PFSK-1 (cell line): ENCODE results near the gene SEZ6L.

ENCODE experiments used
- FOXP2 ChIP-seq: optimal IDR thresholded peaks from 2 replicates; pipeline ENCODE3; 2011; ENCODE audit warnings: borderline replicate concordance, control low read depth, inconsistent platforms; ENCODE audit not compliant: insufficient read depth; ENCODE audit errors: extremely low read length, extremely low read depth
- POLR2AphosphoS5 ChIP-seq: IDR thresholded peaks from 2 replicates; pipeline ENCODE4 v1.6.1; 2012; ENCODE audit warnings: low read depth, mild to moderate bottlenecking, control low read depth, low read length, moderate library complexity
- SIN3A ChIP-seq: IDR thresholded peaks from 2 replicates; pipeline ENCODE4 v1.6.1; 2012; ENCODE audit warnings: mild to moderate bottlenecking, low read length, moderate library complexity, borderline replicate concordance; ENCODE audit not compliant: insufficient read depth
- TAF1 ChIP-seq: IDR thresholded peaks from 2 replicates; pipeline ENCODE4 v1.6.1; 2012; ENCODE audit warnings: low read length, control low read depth, borderline replicate concordance; ENCODE audit not compliant: insufficient read depth
- TF ChIP-seq, protein P1 (sequence below), 2 experiments: IDR thresholded peaks; 2 replicates each; pipeline versions ENCODE4 v1.6.1 to v1.8.0; 2011 to 2012; ENCODE audit warnings: low read depth in 2 of 2, low read length in 2 of 2, control low read depth in 1 of 2, inconsistent platforms in 1 of 2, mild to moderate bottlenecking in 1 of 2, moderate library complexity in 1 of 2; ENCODE audit not compliant: insufficient read depth in 1 of 2

SEZ6L gene

DNA sequence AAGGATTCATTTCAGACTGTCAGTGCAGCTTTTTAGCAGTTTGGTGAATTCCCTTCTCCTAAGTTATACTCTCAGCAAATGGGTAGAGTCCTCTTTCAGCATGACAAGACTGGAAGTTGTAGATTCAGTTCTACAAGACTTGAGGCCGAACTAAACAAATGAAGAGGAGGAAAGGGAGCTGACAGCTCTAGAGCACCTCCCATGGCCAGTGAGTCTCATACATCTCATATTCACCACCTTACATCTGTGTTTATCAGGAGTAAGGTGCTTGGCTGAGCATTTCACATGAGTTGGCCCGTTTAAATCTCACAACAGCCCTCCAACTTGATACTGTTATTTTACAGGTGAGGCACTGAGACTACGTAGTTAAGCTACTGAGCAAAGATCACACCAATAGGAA, 30.4 kb downstream of the SEZ6L start:
- TF ChIP-seq TAF1 (no peak), SIN3A (no peak), POLR2AphosphoS5 (no peak), FOXP2 (no peak)
- TF ChIP-seq, protein P1, sequence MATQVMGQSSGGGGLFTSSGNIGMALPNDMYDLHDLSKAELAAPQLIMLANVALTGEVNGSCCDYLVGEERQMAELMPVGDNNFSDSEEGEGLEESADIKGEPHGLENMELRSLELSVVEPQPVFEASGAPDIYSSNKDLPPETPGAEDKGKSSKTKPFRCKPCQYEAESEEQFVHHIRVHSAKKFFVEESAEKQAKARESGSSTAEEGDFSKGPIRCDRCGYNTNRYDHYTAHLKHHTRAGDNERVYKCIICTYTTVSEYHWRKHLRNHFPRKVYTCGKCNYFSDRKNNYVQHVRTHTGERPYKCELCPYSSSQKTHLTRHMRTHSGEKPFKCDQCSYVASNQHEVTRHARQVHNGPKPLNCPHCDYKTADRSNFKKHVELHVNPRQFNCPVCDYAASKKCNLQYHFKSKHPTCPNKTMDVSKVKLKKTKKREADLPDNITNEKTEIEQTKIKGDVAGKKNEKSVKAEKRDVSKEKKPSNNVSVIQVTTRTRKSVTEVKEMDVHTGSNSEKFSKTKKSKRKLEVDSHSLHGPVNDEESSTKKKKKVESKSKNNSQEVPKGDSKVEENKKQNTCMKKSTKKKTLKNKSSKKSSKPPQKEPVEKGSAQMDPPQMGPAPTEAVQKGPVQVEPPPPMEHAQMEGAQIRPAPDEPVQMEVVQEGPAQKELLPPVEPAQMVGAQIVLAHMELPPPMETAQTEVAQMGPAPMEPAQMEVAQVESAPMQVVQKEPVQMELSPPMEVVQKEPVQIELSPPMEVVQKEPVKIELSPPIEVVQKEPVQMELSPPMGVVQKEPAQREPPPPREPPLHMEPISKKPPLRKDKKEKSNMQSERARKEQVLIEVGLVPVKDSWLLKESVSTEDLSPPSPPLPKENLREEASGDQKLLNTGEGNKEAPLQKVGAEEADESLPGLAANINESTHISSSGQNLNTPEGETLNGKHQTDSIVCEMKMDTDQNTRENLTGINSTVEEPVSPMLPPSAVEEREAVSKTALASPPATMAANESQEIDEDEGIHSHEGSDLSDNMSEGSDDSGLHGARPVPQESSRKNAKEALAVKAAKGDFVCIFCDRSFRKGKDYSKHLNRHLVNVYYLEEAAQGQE (IDR thresholded peaks at IDR 0.05; ENCODE audit: insufficient read depth in 1 of 2, low read depth in 2 of 2, low read length in 2 of 2), result no peak

DNA sequence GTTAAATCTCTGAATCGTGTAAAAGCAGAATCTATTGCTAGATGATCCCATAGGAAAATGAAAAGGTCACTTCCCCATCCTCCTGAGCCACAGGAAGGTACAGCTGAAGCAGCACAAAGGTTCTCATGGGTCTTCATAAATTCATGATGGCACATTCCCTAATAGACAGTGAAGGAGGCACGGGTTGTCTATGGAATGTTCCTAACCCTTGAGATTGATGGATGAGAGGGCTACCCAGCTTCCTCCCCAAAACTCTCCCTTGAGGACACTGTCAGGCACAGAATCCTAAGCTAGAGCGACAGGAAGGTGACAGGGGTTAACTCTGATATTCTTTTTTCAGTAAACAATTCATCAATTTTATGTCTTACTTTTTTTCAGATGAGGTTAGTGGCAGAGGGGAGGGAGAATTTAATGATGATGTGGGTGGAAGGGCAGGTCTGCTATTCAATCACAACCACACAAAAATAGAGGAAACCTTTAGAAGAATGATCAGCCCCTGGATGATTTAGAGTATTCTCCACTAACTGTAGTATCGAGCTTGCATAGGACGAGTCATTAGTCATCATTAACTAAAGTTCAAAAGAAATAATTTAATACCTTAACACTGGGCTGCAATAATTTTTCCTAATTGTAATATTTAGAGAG, 33.1 kb downstream of the SEZ6L start:
- no peak for TF ChIP-seq POLR2AphosphoS5
- TF ChIP-seq TAF1, result no peak
- TF ChIP-seq SIN3A, result no peak
- TF ChIP-seq FOXP2, result no peak
- TF ChIP-seq, protein P1 (IDR thresholded peaks at IDR 0.05; ENCODE audit: insufficient read depth in 1 of 2, low read depth in 2 of 2, low read length in 2 of 2), result no peak

DNA sequence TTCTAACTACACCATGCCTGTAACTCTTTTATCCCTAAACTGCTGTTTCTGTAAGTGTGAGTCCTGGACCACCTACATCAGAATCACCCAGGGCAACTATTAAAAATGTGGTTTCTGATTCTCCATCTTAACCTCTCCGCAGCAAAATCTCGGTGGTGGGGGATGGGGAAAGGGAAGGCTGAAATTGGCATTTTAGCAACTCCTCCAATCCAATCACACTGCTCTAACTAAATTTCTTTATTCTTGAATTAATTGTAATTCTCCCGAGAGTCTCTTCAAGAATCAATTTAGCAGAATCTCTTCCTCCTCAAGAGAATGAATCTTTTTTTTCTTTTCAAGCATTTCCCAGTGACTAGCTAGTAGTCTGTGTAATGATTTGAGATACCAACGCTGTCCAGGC, 36.2 kb downstream of the SEZ6L start:
- no peak for TF ChIP-seq FOXP2
- TF ChIP-seq SIN3A, result no peak
- no peak for TF ChIP-seq POLR2AphosphoS5

DNA sequence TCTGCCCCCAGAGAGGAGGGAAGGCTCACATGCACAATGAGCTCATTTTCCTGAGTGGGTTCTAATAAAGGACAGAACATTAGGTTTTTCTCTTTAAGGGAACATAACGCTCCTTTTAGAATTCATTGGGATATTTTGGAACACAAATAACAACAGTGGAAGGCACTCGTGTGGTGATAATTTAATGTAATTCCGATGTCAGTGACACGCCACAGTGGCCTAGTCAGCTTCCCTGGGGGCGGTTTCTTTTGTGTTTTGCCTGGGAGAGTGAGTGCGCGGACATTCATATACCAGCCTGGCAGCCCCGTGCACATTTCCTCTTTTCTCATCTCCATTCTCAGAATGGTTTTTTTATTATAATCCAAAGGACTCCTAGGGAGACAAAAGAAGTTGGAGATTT, 41.1 kb downstream of the SEZ6L start:
- TF ChIP-seq SIN3A (no peak), POLR2AphosphoS5 (no peak), TAF1 (no peak), FOXP2 (no peak)
- TF ChIP-seq, protein P1 (IDR thresholded peaks at IDR 0.05; ENCODE audit: insufficient read depth in 1 of 2, low read depth in 2 of 2, low read length in 2 of 2), result no peak

DNA sequence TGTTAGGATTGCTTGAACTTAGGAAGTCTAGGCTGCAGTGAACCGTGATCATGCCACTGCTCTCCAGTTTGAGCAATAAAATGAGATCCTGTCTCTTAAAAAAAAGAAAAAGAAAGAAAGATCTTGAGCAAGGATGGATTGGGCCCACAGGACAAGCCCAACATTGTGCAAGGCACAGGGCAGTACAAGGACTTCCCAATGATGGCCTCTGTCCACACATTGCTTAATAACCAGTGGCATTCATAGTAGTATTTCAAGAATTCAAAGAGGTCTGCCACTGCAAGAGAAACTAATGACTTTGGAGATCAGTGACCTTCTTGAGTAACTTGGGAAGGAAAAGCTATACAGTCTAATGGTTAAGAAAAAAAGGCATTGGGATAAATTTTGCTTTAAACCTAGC, 44.6 kb downstream of the SEZ6L start:
- no peak for TF ChIP-seq SIN3A
- no peak for TF ChIP-seq FOXP2
- TF ChIP-seq POLR2AphosphoS5, result no peak
- no peak for TF ChIP-seq TAF1
- TF ChIP-seq, protein P1 (IDR thresholded peaks at IDR 0.05; ENCODE audit: insufficient read depth in 1 of 2, low read depth in 2 of 2, low read length in 2 of 2), result no peak
